RCC 7860 (cell line): ENCODE measurements around the gene EFNB2.

Source experiments
- DNase-seq: peaks from one replicate; pipeline ENCODE4 v3.0.0-alpha.2; 2015; ENCODE audit warnings: low spot score
- FAIRE-seq: peaks from 2 replicates; lab custom pipeline; 2012; peaks lifted over from hg19 to GRCh38; lab: Jason Lieb, UNC

The EFNB2 gene

GRCh38 chr13:106488076-106488475 is 47.4 kb downstream of the EFNB2 start:
- FAIRE-seq (no peak), DNase-seq (no peak)

- FAIRE-seq = no peak
- DNase-seq = no peak
These were observed 48.3 kb downstream of the EFNB2 start for GRCh38 chr13:106487129-106487528.

GRCh38 chr13:106486287-106486686 is 49.2 kb downstream of the EFNB2 start:
- no peak for FAIRE-seq
- DNase-seq = no peak

- DNase-seq (no peak), FAIRE-seq (no peak)
These were observed 50.8 kb downstream of the EFNB2 start for GRCh38 chr13:106484537-106485193.

DNA sequence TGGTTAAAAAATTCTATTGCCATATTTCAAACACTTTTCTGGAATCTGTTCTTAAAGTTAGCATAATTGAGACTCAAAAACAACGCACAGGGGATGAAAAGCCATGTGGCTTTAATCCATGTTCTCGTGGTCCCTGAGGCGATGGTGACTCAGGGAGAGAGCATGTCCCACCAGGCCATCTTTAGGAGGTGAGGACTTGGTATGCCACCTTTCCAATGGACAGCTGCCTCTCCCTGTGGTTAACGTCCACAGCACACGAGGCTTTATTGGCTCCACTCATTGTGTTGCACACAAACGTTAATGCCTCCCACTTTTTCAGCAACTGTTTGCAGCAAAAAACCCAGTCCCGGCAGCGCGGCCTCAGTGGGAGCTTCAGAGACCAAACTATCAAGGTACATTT is 51.4 kb downstream of the EFNB2 start:
- no peak for DNase-seq
- FAIRE-seq = no peak

DNA sequence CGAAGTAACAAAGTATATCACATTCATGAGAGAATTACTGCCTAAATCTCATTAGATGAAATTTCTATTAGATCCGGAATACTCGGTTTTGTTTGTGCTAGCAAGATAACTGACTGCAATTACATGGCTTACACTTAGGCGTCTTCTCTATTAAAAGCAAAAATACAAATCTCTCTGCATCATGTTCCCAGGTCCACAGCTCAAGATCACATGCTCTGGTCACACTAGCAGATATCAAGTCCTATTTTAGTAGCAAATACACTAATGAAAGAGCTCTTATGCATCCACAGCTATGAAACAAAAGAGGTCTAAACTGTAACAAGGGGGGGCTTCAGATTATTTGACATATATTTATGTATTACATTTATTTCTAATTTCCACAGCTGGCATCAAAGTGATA is 53.5 kb downstream of the EFNB2 start:
- DNase-seq (no peak), FAIRE-seq (no peak)

GRCh38 chr13:106480351-106480910 is 55.0 kb downstream of the EFNB2 start:
- FAIRE-seq (no peak), DNase-seq (no peak)

DNA sequence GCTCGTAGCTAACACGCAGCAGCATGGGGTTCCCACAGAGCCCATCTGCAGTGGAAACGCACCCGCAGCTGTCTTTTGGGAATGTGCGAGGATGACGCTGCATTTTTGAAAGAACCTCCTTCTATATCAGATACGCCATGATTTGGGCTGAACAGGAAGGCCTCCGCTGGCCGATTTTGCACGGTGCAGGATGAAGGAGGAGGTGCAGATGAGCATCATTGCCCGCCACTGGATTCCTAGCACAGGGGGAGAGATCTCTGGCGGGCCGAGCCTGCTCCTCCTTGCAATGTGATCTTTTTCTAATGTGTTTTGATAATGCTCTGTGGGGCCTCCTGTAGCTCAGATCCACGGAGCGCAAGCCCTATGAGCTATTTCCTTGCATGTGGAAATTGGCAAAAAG is 55.5 kb downstream of the EFNB2 start:
- FAIRE-seq (no peak), DNase-seq (no peak)

- no peak for DNase-seq
- FAIRE-seq = no peak
These were observed 57.3 kb downstream of the EFNB2 start for GRCh38 chr13:106478116-106478515.

GRCh38 chr13:106477303-106477702 is 58.2 kb downstream of the EFNB2 start:
- DNase-seq (no peak), FAIRE-seq (no peak)

GRCh38 chr13:106475852-106476251 is 59.6 kb downstream of the EFNB2 start:
- FAIRE-seq = no peak
- DNase-seq = no peak

DNA sequence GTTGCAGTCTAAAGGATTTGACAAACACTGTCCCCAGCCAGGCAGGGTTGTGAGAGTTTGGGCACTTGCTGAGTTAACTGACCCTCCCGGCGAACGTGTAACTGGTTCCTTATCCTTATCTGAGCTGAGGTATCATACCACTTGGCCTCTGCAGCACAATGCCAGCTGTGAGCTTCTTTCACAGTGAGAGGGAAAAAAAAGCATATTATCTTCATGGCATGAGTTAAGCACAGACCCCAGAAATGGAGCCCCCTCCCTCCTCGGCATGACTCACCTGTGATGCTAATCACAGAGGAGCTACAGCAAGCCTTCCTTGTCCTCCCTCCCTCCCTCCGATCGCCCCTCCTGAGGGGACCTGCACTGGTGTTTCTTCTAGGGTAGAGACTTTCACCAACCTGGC is 60.5 kb downstream of the EFNB2 start:
- no peak for DNase-seq
- FAIRE-seq = no peak

DNA sequence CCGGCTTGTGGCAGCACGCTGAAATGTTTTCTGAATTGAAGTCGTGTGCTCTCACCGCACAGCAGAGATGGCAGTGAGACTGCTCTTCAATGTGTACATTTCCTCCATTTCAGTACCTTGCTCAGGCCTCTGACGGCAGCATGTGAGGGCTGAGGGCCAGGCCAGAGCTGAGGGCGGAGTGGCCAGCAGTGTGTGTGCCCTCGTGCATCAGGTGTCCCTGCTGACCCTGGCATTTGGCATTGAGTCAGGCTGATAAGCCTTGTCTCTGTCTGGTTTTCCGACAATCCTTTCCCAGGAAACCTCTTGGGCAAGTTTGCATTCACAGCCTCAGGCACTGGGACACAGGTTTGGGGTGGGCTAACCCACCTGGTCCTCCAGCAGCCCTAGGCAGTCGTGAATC is 62.3 kb downstream of the EFNB2 start:
- no peak for DNase-seq
- FAIRE-seq = no peak

DNA sequence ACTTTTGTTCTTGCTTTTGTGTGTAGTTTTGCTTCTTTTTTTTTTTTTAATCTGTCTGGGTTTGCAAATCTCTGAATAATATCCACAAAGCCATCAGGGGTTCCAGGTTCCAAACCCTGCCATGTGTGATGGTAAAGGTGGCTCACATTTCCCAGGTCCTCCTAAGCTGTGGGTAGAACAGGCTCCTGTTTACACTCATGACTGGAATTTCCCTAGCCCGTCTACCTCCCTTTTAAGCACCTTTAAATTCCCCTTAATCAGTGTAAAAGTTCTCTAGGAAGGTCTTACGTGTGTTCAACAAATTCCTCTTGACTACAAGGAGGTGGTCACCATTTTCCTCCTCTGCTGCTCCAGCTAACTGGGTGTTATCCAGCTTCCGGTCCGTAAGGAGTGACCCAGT is 62.8 kb downstream of the EFNB2 start:
- DNase-seq = peak; percentile 7
- FAIRE-seq = no peak

DNA sequence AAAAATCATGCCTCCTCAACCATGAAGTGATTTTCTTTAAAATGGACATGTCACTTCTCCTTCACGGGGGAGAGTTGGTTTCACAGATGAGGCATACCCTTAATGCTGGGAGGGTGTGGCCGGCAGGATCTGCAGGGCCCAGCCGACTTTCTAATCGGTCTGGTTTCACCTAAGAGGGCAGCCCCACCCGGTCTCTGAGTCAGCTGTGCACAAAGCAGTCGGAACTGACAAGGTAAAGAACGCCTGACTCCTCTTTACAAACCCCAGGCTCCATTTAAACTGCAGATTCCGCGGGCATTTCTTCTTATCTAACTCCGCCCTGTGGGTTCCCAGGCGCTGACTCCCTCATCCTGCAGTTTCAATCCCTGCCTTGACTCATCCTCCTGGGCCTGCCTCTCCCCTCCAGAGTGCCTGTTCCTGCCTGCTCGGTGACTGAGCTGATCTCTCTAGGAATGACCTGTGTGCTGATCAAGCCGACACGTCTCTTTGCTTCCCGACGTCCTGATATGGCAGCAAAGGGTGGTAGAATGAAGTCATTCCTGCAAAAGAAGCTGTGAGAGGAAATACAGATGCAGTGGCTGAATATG is 63.4 kb downstream of the EFNB2 start:
- peak; percentile 97 for DNase-seq
- FAIRE-seq = peak; percentile 95

DNA sequence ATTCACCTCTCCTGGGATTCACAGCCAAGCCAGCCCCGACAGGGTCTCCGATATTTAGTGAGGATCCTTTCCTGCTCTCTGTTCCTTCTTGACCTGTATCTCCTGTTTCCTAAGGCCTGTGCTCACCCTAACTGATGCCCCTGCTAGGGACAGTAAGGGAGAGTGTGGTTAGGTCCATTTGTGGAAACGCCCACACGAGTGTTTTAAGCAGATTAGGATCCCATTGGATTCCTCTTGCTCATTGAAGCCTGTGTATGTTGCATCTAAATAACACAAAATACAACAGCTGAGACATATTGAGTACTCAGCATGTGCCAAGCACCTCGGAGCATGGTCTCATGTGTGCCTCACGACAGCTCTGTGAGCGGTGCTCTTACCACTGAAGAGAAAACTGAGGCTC is 64.9 kb downstream of the EFNB2 start:
- FAIRE-seq = no peak
- no peak for DNase-seq

GRCh38 chr13:106468744-106469590 is 66.5 kb downstream of the EFNB2 start:
- FAIRE-seq = no peak
- no peak for DNase-seq

GRCh38 chr13:106468207-106468606 is 67.3 kb downstream of the EFNB2 start:
- FAIRE-seq (no peak), DNase-seq (no peak)

GRCh38 chr13:106467427-106468122 is 67.9 kb downstream of the EFNB2 start:
- no peak for FAIRE-seq
- DNase-seq = no peak

GRCh38 chr13:106466691-106467426 is 68.6 kb downstream of the EFNB2 start:
- peak; percentile 61 for FAIRE-seq
- peak; percentile 30 for DNase-seq
